NOMO-1 treated with DMSO at 0.1 percent for 48 hours (cell line): ENCODE data around the gene ABCF3.
"Not testable (repeated sequence)": the region's sequence is repeated elsewhere in the genome, so short reads cannot be mapped to it uniquely, and the experiment has no call there.

Experiments used
- DNase-seq: peaks from one replicate; lab custom pipeline; 2025; ENCODE audit not compliant: unreplicated experiment; lab: John Stamatoyannopoulos, UW

The ABCF3 gene, protein sequence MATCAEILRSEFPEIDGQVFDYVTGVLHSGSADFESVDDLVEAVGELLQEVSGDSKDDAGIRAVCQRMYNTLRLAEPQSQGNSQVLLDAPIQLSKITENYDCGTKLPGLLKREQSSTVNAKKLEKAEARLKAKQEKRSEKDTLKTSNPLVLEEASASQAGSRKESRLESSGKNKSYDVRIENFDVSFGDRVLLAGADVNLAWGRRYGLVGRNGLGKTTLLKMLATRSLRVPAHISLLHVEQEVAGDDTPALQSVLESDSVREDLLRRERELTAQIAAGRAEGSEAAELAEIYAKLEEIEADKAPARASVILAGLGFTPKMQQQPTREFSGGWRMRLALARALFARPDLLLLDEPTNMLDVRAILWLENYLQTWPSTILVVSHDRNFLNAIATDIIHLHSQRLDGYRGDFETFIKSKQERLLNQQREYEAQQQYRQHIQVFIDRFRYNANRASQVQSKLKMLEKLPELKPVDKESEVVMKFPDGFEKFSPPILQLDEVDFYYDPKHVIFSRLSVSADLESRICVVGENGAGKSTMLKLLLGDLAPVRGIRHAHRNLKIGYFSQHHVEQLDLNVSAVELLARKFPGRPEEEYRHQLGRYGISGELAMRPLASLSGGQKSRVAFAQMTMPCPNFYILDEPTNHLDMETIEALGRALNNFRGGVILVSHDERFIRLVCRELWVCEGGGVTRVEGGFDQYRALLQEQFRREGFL

DNA sequence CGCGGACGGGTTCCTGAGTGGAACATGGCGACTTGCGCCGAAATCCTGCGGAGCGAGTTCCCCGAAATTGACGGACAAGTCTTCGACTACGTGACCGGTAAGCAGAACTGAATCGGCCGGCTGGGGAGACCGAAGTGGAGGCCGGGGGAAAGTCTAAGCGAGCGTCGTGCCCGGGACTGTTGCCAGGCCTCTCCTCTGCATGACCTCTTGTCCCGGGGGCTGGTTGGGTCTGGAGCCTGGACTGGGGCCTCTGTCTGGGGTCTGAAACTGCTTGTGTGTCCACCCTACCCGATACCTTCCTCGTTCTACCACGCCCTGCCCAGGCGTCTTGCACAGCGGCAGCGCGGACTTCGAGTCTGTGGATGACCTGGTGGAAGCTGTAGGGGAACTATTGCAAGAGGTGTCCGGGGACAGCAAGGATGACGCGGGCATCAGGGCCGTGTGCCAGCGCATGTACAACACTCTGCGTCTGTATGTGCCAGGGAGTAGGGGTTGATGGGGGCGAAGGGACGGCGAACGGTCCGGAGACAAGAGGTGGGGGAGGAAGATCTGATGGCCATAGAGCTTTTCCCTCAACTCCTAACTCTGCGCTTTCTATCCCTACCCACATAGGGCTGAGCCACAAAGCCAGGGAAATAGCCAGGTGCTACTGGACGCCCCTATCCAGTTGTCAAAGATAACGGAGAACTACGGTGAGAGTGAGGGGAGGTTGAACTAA is at the start of gene ABCF3:
Gene ABCF3, plus strand, starts transcription at position 16 of the 718 bp plus-strand sequence. Its CDS starts 9 bp downstream, at position 25.
- DNase-seq, result peak; percentile 72

- DNase-seq, result no peak
Observed at GRCh38 chr3:184140436-184140835, 45.6 kb upstream of the ABCF3 start.

DNA sequence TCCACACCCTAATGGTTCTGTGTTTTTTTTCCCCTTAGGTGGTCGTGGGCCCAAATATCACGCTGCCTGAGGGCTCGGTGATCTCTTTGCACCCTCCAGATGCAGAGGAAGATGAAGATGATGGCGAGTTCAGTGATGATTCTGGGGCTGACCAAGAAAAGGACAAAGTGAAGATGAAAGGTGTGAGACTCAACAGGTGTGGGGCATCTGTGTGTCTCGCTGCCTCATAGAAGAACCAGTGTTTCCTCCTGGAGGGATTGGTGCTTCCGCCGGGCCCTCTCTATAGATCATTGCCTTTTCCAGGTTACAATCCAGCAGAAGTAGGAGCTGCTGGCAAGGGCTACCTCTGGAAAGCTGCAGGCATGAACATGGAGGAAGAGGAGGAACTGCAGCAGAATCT is 43.8 kb upstream of the ABCF3 start:
- DNase-seq, result no peak

- no peak for DNase-seq
Observed at GRCh38 chr3:184143327-184143726, 42.7 kb upstream of the ABCF3 start.

DNA sequence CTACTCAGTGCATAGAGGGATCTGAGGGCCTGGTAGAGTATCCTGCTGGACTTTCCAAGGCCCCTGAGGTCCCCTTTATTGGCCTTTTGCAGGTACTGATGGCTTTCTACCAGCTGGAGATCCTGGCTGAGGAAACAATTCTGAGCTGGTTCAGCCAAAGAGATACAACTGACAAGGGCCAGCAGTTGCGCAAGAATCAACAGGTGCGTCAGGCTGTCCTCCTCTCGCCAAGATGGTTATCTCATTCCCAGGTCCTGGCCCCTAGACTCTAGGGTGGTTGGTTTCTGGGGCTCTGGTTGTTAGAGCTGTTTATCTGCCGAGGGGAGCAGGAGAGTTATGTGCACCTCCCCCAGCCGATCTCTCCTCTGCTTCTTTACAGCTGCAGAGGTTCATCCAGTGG is 41.5 kb upstream of the ABCF3 start:
- DNase-seq, result no peak

DNA sequence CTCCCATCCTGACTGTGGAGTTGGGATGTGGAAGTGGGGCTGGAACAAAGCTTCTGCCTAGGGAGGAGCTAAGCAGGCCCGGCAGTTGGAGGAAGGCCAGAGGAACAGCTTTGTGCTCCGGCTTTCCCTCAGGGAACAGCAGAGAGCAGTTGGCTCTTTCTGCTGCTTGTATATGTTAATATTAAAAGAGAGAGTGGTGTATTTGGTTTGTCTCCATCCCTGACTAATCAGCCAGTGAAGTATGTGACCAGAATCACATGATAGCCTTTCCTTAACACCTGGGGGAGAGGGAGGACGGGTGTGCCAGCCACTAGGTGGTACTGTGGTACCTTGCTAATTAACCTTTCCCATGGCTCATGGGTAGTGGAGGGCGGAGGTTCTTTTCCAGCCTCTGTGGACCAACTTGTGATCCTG is 40.9 kb upstream of the ABCF3 start:
- peak; percentile 7 for DNase-seq

- no peak for DNase-seq
Observed at GRCh38 chr3:184145751-184146270, 40.2 kb upstream of the ABCF3 start.

- no peak for DNase-seq
Observed at GRCh38 chr3:184148076-184148475, 37.9 kb upstream of the ABCF3 start.

- no peak for DNase-seq
Observed at GRCh38 chr3:184149123-184149522, 36.9 kb upstream of the ABCF3 start.

DNA sequence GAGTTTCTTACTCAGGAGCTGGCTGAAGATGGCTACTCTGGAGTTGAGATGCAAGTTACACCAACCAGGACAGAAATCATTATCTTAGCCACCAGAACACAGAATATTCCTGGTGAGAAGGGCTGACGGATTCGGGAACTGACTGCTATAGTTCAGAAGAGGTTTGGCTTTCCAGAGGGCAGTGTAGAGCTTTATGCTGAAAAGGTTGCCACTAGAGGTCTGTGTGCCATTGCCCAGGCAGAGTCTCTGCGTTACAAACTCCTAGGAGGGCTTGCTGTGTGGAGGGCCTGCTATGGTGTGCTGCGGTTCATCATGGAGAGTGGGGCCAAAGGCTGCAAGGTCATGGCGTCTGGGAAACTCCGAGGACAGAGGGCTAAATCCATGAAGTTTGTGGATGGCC is 36.2 kb upstream of the ABCF3 start:
- DNase-seq, result not testable (repeated sequence)

DNA sequence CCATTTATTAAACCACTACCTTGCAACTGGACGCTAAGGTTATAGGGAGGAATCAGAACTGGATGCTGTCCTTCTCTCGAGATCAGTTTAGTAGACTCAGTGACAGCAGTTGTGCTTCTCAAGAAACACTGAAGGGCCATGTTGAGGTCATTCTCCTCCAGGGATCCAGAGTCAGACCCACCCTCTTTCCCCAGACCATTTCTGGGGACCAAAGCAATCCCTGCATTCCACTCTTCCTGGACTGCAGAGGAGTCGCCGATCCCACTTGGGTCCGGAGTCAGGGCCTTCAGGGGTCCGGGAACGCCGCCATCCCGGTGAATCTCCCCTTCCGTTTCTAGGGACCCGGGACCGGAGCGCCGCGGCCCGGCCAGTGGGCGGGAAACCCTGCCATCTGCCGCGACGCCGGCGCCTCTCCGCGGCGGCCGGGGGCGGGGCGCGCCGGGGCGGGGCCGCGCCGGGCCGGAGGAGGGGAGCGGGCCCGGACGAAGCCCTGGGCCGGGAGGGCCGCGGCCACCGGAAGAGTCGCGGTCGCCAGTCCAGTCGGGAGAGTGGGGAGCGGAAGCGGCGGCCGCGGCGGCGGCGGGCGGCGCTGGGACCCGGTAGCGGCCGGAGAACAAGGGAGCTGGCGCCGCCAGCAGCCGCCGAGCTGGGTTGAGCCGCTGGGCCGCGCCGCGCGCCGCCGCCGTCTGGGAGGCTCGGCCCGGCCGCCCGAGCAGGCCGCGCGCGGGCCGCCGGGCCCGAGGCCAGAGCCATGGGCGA is 30.9 kb upstream of the ABCF3 start, which contains the start of gene DVL3:
Gene DVL3, plus strand, starts transcription at position 493 of the 759 bp plus-strand sequence. Its CDS starts 259 bp downstream, at position 752.
- peak; percentile 52 for DNase-seq

GRCh38 chr3:184155644-184156521 is 30.1 kb upstream of the ABCF3 start:
- DNase-seq, result no peak

DNA sequence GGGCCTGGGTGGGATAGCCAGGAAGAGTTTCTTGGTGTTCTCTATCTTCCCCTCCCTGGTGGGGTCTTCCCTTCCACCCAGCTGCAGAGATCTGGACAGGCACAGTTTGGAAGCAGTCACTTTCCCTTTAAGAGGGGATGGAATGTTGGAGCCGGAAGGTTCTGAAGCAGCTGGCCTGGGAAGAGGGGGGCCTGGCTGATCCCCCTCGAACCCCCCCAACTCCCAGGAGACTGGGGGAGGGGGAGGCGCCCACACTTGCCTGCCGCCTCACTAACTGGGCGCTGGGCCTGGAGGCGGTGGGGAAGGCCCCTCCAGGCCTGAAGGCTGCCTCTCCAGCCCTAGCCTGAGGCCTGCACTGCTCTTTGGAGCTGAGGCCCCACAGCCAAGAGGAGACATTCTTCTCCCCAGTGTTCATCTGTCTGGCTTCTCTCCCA is 29.5 kb upstream of the ABCF3 start:
- no peak for DNase-seq

DNA sequence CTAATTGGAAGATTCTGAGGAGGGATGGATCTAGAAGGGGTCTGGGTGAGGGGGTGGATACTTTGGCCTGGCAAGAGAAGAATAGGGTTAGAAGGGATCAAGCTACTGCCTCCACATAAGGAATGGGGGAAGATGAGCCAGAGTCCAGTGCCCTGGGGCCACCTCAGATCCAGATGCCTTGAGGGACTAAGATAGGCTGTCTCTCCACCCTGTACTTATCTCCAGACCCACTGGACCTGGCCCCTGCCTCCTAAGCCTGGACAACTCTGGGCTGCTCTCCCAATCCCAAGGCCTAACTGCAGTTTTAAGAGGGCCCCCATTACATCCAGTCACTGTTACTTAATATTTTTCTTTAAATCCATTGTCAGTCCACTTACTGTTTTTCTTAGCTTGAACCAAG is 28.8 kb upstream of the ABCF3 start:
- no peak for DNase-seq

- DNase-seq, result no peak
Observed at GRCh38 chr3:184158404-184158803, 27.6 kb upstream of the ABCF3 start.

DNA sequence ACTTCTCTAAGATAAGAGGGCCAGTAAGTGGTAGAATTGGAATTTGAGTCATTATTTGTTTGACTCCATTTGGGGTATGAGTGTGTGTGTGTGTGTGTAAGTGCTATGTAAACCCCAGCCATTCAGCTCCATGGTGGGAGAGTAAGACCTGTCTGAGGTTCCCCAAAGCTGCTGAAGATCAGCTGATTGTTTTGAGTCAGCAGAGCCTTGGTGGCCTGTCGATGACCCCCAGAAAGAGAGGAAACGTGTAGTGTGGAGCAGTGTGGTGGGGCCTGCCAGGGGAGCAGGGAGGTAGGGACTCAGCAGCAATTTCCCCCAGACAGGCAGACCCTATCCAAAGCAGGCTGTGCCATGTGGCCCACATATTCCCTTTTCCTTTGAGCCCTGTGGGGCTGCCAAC is 25.5 kb upstream of the ABCF3 start:
- DNase-seq, result no peak

DNA sequence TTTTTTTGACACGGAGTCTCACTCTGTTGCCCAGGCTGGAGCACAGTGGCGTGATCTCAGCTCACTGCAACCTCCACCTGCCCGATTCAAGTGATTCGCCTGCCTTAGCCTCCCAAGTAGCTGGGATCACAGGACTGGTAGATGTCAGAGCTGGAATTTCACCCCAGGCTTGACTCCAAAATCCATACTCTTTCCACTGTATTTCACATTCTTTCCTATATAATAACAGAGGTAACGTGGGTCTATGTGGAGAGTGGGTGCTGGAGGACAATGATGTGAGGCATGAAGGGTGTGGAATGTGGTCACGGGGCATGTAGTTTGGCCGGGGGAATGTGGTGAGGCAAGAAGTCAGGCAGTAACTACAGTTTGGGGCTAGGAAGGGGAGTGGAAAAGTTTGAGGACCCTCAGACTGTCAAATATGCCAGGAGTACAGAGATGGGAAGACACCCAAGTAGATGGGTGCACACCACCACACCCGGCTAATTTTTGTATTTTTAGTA is 23.4 kb upstream of the ABCF3 start:
- DNase-seq, result not testable (repeated sequence)

GRCh38 chr3:184164648-184165330 is 21.2 kb upstream of the ABCF3 start:
- DNase-seq, result no peak

DNA sequence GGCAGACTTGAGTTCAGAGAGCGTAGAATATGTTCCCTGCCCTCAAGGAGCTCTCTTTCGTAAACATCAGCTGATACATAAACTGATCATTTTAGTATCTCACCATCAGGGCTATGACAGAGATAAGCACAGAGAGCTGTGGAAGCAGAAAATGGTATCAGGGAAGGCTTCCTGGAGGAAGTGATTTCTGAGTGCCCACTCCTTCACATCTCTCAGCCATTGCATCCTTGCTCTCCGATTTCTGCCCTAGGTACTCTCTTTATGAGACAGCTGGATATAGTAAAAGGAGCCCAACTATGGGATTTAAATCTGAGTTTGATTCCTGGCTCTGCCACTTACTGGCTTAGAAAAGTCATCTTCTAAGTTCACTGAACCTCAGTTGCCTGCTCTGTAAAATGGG is 20.5 kb upstream of the ABCF3 start:
- no peak for DNase-seq
